PC-3 (cell line): ENCODE data around the gene TLR1. TPM values are rescaled to one million over a fixed set of nuclear protein-coding genes. Genes with fewer than 3 reads are reported as not detected.

Experiments
- ATAC-seq: fragments of 200-7000 bp; cut with Tn5 transposase; 2 replicates; pipeline ENCODE4 v1.9.1; 2020; ENCODE audit warnings: mild to moderate bottlenecking, moderate library complexity
- BruUV-seq: library from RNA; stranded (reverse); fragments of 400-500 nt; replicated peaks from 2 replicates; lab custom pipeline; 2021; lab: Mats Ljungman, UMichigan
- CTCF ChIA-PET: fragments of 300-600 bp; sonication (Branson Sonifier 250); formaldehyde crosslinking; loops from one replicate; lab custom pipeline; 2022; ENCODE audit warnings: antibody characterized with exemption; lab: Charles Lee
- POLR2A ChIA-PET: fragments of 300-600 bp; sonication (Branson Sonifier 250); formaldehyde crosslinking; loops from one replicate; lab custom pipeline; 2022; ENCODE audit warnings: antibody characterized with exemption; ENCODE audit not compliant: unreplicated experiment; lab: Charles Lee
- DNase-seq: peaks from one replicate; pipeline ENCODE4 v3.0.0-alpha.2; 2015
- H2AFZ ChIP-seq: fragments of 300-600 bp; sonication (generic); 2 replicates; pipeline ENCODE4 v1.6.0; 2016; ENCODE audit warnings: antibody characterized with exemption, low read length
- H3F3A ChIP-seq: fragments of 300-600 bp; sonication (generic); one replicate; pipeline ENCODE4 v1.6.0; 2017; ENCODE audit warnings: antibody characterized with exemption, low read length, control low read depth, mild to moderate bottlenecking; ENCODE audit not compliant: unreplicated experiment
- H3K27ac ChIP-seq: fragments of 300-600 bp; sonication (generic); 2 replicates; pipeline ENCODE4 v1.5.1; 2016; ENCODE audit warnings: mild to moderate bottlenecking, low read length
- H3K27me3 ChIP-seq: fragments of 300-600 bp; sonication (generic); 2 replicates; pipeline ENCODE4 v1.6.1; 2016; ENCODE audit warnings: low read length, mixed read lengths
- H3K36me3 ChIP-seq: fragments of 300-600 bp; sonication (generic); 2 replicates; pipeline ENCODE4 v1.6.1; 2016; ENCODE audit warnings: low read depth, mixed run types, low read length, mixed read lengths
- H3K4me1 ChIP-seq: fragments of 300-600 bp; sonication (generic); 2 replicates; pipeline ENCODE4 v1.5.1; 2016; ENCODE audit warnings: low read length; ENCODE audit not compliant: insufficient read depth
- H3K4me2 ChIP-seq: fragments of 300-600 bp; sonication (generic); 2 replicates; pipeline ENCODE4 v1.6.0; 2016; ENCODE audit warnings: low read length
- H3K4me3 ChIP-seq: fragments of 300-600 bp; sonication (generic); 2 replicates; pipeline ENCODE4 v1.5.1; 2016; ENCODE audit warnings: mild to moderate bottlenecking, low read length, mixed read lengths
- H3K79me2 ChIP-seq: fragments of 300-600 bp; sonication (generic); 2 replicates; pipeline ENCODE4 v1.6.1; 2017; ENCODE audit warnings: low read length, mixed read lengths
- H3K9ac ChIP-seq: fragments of 300-600 bp; sonication (generic); 2 replicates; pipeline ENCODE4 v1.6.0; 2016; ENCODE audit warnings: mild to moderate bottlenecking, low read length
- H3K9me2 ChIP-seq: fragments of 300-600 bp; sonication (generic); replicated peaks from 2 replicates; pipeline ENCODE4 v1.6.1; 2016; ENCODE audit warnings: mixed run types, low read length, mixed read lengths
- H3K9me3 ChIP-seq: fragments of 300-600 bp; sonication (generic); 2 replicates; pipeline ENCODE4 v1.6.1; 2016; ENCODE audit warnings: low read length, mixed read lengths
- H4K20me1 ChIP-seq: fragments of 300-600 bp; sonication (generic); 2 replicates; pipeline ENCODE4 v1.6.1; 2016; ENCODE audit warnings: low read length, mixed read lengths
- EZH2 ChIP-seq: fragments of 300-600 bp; sonication (generic); IDR thresholded peaks from one replicate; pipeline ENCODE4 v1.6.1; 2017; ENCODE audit warnings: antibody characterized with exemption, mild to moderate bottlenecking, low read length; ENCODE audit not compliant: unreplicated experiment
- EZH2phosphoT487 ChIP-seq: fragments of 300-600 bp; sonication (generic); IDR thresholded peaks from 2 replicates; pipeline ENCODE4 v1.6.1; 2018; ENCODE audit warnings: mild to moderate bottlenecking, antibody characterized with exemption, low read length, borderline replicate concordance
- intact Hi-C: fragments of 100-400 bp; cut with micrococcal nuclease; formaldehyde crosslinking; loops from 2 replicates; pipeline ENCODE4 v1.9.0; 2023
- total RNA-seq: library from RNA; depleted of rRNA; stranded (reverse); fragments of >200 nt; gene quantifications from 2 replicates; pipeline ENCODE4 v1.2.3, GENCODE V29; 2014
- TF ChIP-seq, protein P1 (sequence below): fragments of 300-600 bp; sonication (generic); conservative IDR thresholded peaks from 2 replicates; pipeline ENCODE4 v1.5.1; 2017; ENCODE audit warnings: antibody characterized with exemption, low read depth, mild to moderate bottlenecking, low read length

Gene TLR1
- total RNA-seq, 1 experiment from 2014 or later = 0.47 TPM

DNA sequence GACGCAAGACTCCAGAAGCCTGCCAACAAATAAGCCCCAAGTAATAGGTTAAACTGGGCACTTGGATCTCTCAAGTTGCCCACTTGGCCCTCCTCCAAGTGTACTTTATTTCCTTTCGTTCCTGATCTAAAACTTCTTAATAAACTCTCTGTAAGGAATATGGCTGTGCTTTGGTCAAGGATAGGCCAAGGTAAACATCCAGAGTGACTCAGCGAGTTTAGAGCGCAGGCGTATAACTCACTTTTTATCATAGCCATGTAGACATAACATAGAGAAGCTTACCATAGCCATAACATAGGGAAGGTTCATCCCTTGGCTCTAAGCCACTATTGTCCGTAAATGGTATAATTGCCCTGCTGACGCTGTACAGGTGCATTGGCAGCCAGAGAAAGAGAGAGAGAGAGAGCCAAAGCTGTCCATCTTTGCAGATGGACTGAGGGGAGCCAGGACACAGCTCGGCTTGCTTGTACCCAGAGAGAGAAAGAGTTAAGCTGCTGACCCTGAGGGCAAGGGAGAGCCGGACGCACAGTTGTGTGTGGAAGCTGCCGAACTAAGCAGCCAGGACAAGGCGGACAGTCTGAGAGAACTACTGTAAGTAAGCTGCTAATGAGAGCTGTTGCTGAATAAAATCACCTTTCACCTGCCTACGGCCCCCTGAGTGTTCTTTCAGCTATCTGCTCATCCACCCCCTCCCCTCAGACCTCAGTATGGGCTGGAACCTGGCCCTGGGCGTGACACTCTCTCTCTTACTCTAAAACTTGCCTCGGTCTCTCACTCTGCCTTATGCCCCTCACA is 1.8 kb downstream of the TLR1 start:
- no peaks in the 10 kb centered on the region for H3F3A ChIP-seq
- no TSS peak for BruUV-seq
- H3K9me3 ChIP-seq = no peaks in the 10 kb centered on the region
- no peaks in the 10 kb centered on the region for H3K36me3 ChIP-seq
- peaks cover 9% of the 10 kb centered on the region for H3K4me1 ChIP-seq
- POLR2A ChIA-PET = no interaction called here
- ATAC-seq (no peak), DNase-seq (peak; percentile 7)
- no peak overlapping the region for H3K9ac ChIP-seq
- CTCF ChIA-PET = interaction anchor here (0.6 to 1.2 kb wide), 2 partner anchors 20 to 622 kb away, joined by 3 to 6 read pairs; partner anchors contain the start of gene TLR10
- H3K27ac ChIP-seq = no peak overlapping the region
- intact Hi-C loops = no loop called here
- H2AFZ ChIP-seq = no peak overlapping the region
- no peak overlapping the region for H3K4me2 ChIP-seq
- no peak overlapping the region for H3K4me3 ChIP-seq
- H3K9me2 ChIP-seq = no peaks in the 10 kb centered on the region
- H3K79me2 ChIP-seq = no peaks in the 10 kb centered on the region
- no peak for TF ChIP-seq EZH2phosphoT487
- TF ChIP-seq, protein P1, sequence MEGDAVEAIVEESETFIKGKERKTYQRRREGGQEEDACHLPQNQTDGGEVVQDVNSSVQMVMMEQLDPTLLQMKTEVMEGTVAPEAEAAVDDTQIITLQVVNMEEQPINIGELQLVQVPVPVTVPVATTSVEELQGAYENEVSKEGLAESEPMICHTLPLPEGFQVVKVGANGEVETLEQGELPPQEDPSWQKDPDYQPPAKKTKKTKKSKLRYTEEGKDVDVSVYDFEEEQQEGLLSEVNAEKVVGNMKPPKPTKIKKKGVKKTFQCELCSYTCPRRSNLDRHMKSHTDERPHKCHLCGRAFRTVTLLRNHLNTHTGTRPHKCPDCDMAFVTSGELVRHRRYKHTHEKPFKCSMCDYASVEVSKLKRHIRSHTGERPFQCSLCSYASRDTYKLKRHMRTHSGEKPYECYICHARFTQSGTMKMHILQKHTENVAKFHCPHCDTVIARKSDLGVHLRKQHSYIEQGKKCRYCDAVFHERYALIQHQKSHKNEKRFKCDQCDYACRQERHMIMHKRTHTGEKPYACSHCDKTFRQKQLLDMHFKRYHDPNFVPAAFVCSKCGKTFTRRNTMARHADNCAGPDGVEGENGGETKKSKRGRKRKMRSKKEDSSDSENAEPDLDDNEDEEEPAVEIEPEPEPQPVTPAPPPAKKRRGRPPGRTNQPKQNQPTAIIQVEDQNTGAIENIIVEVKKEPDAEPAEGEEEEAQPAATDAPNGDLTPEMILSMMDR = no peak
- no peak for TF ChIP-seq EZH2
- H4K20me1 ChIP-seq = no peaks in the 10 kb centered on the region
- H3K27me3 ChIP-seq = no peaks in the 10 kb centered on the region

- Histone ChIP-seq H3K79me2 (no peaks in the 10 kb centered on the region), H3K9me2 (no peaks in the 10 kb centered on the region), H3K4me3 (no peak overlapping the region), H3K9ac (no peak overlapping the region), H3K36me3 (no peaks in the 10 kb centered on the region), H3K4me1 (peaks cover 9% of the 10 kb centered on the region), H4K20me1 (no peaks in the 10 kb centered on the region), H3K27me3 (no peaks in the 10 kb centered on the region), H3K4me2 (no peak overlapping the region), H2AFZ (no peak overlapping the region), H3K9me3 (no peaks in the 10 kb centered on the region), H3K27ac (no peak overlapping the region), H3F3A (no peaks in the 10 kb centered on the region)
- ChIA-PET CTCF (no interaction called here), POLR2A (no interaction called here)
- intact Hi-C loops = no loop called here
- TF ChIP-seq EZH2 (no peak), EZH2phosphoT487 (no peak)
- TF ChIP-seq, protein P1 = no peak
- no TSS peak for BruUV-seq
- ATAC-seq = no peak
- no peak for DNase-seq
These were observed 3.6 kb downstream of the TLR1 start for GRCh38 chr4:38800961-38801450.

- no peak for ATAC-seq
- DNase-seq = no peak
- no peaks in the 10 kb centered on the region for H3K9me2 ChIP-seq
- BruUV-seq = no TSS peak
- intact Hi-C loops = no loop called here
- no peaks in the 10 kb centered on the region for H3F3A ChIP-seq
- CTCF ChIA-PET = no interaction called here
- no peaks in the 10 kb centered on the region for H3K36me3 ChIP-seq
- TF ChIP-seq EZH2phosphoT487 (no peak), EZH2 (no peak)
- TF ChIP-seq, protein P1 = no peak
- POLR2A ChIA-PET = no interaction called here
- H3K4me3 ChIP-seq = no peak overlapping the region
- no peaks in the 10 kb centered on the region for H4K20me1 ChIP-seq
- no peak overlapping the region for H2AFZ ChIP-seq
- no peak overlapping the region for H3K4me2 ChIP-seq
- no peaks in the 10 kb centered on the region for H3K79me2 ChIP-seq
- H3K27ac ChIP-seq = no peak overlapping the region
- H3K27me3 ChIP-seq = no peaks in the 10 kb centered on the region
- H3K9ac ChIP-seq = no peak overlapping the region
- no peaks in the 10 kb centered on the region for H3K9me3 ChIP-seq
- H3K4me1 ChIP-seq = peaks cover 9% of the 10 kb centered on the region
These were observed 4.2 kb downstream of the TLR1 start for GRCh38 chr4:38800366-38800765.
